Brain microvascular endothelial cell (primary cell): Measurements from ENCODE around the gene RCC2.

Source experiments
- DNase-seq: peaks from one replicate; pipeline ENCODE4 v3.0.0-alpha.2; 2020
- H3K27ac ChIP-seq: fragments of 250-450 bp; sonication (Bioruptor Pico); 2 replicates; pipeline ENCODE4 v1.5.1; 2020; ENCODE audit warnings: mild to moderate bottlenecking, moderate library complexity
- H3K27me3 ChIP-seq: fragments of 250-450 bp; sonication (Bioruptor Pico); replicated peaks from 2 replicates; pipeline ENCODE4 v1.5.1; 2020; ENCODE audit warnings: mild to moderate bottlenecking
- H3K36me3 ChIP-seq: fragments of 250-450 bp; sonication (Bioruptor Pico); replicated peaks from 2 replicates; pipeline ENCODE4 v1.5.1; 2020; ENCODE audit warnings: mild to moderate bottlenecking
- H3K4me3 ChIP-seq: 2 replicates; pipeline ENCODE4 v1.5.1; 2011; ENCODE audit warnings: low read depth, mild to moderate bottlenecking, control low read depth, low read length, moderate library complexity
- CTCF ChIP-seq: IDR thresholded peaks from 2 replicates; pipeline ENCODE4 v1.5.1; 2011; ENCODE audit warnings: low read depth, mild to moderate bottlenecking, moderate library complexity, low read length, control low read depth, inconsistent platforms; ENCODE audit errors: missing control alignments
- in situ Hi-C: cut with HindIII; loops from 2 replicates; pipeline ENCODE4 v1.10.0; 2017; ENCODE audit warnings: low sequenced_read_pairs, low pct_ligation_motif_present

Gene RCC2

GRCh38 chr1:17400725-17401341, 38.6 kb downstream of the RCC2 start:
- Histone ChIP-seq H3K4me3 (no peak overlapping the region), H3K36me3 (peaks cover 2% of the 10 kb centered on the region), H3K27ac (no peak overlapping the region), H3K27me3 (no peaks in the 10 kb centered on the region)
- no peak for TF ChIP-seq CTCF
- in situ Hi-C loops, result no loop called here
- no peak for DNase-seq

- DNase-seq, result no peak
- TF ChIP-seq CTCF, result no peak
- H3K4me3 ChIP-seq, result no peak overlapping the region
- no peak overlapping the region for H3K27ac ChIP-seq
- H3K36me3 ChIP-seq, result no peaks in the 10 kb centered on the region
- no peaks in the 10 kb centered on the region for H3K27me3 ChIP-seq
- in situ Hi-C loops, result no loop called here
Observed at GRCh38 chr1:17397910-17398695, 41.4 kb downstream of the RCC2 start.

GRCh38 chr1:17393230-17393629, 46.2 kb downstream of the RCC2 start:
- no peak overlapping the region for H3K4me3 ChIP-seq
- no peak overlapping the region for H3K27ac ChIP-seq
- H3K36me3 ChIP-seq, result no peaks in the 10 kb centered on the region
- no peak for DNase-seq
- H3K27me3 ChIP-seq, result no peaks in the 10 kb centered on the region
- in situ Hi-C loops, result no loop called here
- no peak for TF ChIP-seq CTCF

GRCh38 chr1:17392199-17392740, 47.2 kb downstream of the RCC2 start:
- H3K4me3 ChIP-seq, result no peak overlapping the region
- no peak for DNase-seq
- no peak overlapping the region for H3K27ac ChIP-seq
- no peaks in the 10 kb centered on the region for H3K27me3 ChIP-seq
- in situ Hi-C loops, result no loop called here
- no peaks in the 10 kb centered on the region for H3K36me3 ChIP-seq
- no peak for TF ChIP-seq CTCF

- H3K27ac ChIP-seq, result no peak overlapping the region
- H3K4me3 ChIP-seq, result no peak overlapping the region
- in situ Hi-C loops, result no loop called here
- H3K36me3 ChIP-seq, result no peaks in the 10 kb centered on the region
- no peak for DNase-seq
- TF ChIP-seq CTCF, result no peak
- H3K27me3 ChIP-seq, result peaks cover 9% of the 10 kb centered on the region
Observed at GRCh38 chr1:17381161-17381560, 58.3 kb downstream of the RCC2 start.
